HuH-7 (cell line): ENCODE measurements around the gene COPG1.

Source experiments
- DNase-seq: peaks from one replicate; pipeline ENCODE4 v3.0.0; 2011; ENCODE audit warnings: low spot score

The COPG1 gene

DNA sequence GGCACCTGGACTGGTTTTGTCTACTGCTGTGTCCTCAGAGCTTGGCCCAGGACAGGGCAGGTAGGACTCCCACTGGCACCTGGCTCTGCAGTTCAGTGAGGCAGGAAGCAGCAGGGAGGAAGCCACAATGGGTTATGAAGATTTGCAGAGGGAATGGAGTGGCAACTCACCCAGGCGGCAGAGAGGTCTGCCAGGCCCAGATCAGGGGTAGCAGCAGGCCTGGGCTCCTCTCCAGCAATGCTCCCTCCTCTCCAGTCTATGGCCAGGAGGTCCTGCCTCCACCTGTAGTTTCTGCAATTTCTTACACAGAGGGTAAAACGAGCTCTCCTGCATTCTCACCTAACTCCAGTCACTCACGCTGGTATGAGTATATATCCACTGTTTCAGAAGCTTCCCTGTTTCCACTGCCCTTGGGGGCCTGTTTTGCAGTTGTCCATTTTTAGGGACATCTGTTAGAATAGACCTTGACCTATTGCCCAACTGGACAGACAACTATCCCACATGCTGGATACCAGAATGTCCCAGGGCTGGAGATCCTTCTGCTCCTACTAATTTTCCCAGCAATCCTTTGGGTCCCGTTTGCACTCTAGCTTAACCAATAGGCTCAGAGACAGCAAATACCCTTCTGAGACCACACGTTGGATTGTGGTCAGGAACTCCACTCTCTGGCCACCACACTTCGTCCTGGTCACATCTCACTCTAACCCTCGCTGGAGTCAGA is 64.4 kb downstream of the COPG1 start:
- DNase-seq = peak; percentile 64

DNA sequence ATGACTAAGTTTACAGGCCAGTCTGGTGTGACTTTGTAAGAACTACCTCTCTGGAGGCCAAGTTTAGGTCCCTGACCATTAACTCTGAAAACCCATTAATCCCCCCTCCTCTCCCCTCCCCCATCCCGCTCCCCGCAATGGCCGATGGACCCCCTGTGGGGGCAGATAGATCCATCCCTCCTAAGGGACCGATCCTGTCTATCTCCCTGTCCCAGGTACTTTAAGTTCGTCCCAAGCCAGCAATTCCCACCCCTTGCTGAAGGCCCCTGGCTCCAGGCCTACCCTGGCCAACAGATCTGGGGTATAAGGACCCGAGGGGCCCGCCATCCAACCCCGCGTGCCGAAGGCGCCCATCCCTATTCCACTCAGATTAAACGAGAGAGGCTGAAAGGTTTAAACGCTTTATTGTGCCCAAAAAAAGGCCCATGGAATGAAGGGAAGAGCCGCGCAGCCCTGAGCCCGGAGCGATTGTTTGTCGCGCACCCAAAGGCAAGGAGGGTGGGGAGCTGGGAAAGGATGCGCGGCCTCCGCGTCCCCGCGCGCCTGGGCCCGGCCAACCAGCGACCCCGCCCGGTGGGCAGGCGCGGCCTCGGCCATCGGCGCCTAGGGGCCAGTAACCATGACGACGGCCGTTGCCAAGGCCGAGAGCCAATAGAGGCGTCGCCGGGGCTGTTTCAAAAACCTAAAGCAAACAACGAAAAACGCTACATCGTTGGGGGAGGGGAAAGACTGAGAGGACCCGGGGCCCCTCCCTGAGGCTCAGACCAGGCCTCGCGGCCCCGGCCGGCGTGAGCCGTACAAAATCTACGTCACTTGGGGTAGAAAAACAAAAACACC is 65.2 kb downstream of the COPG1 start:
- peak; percentile 92 for DNase-seq

DNA sequence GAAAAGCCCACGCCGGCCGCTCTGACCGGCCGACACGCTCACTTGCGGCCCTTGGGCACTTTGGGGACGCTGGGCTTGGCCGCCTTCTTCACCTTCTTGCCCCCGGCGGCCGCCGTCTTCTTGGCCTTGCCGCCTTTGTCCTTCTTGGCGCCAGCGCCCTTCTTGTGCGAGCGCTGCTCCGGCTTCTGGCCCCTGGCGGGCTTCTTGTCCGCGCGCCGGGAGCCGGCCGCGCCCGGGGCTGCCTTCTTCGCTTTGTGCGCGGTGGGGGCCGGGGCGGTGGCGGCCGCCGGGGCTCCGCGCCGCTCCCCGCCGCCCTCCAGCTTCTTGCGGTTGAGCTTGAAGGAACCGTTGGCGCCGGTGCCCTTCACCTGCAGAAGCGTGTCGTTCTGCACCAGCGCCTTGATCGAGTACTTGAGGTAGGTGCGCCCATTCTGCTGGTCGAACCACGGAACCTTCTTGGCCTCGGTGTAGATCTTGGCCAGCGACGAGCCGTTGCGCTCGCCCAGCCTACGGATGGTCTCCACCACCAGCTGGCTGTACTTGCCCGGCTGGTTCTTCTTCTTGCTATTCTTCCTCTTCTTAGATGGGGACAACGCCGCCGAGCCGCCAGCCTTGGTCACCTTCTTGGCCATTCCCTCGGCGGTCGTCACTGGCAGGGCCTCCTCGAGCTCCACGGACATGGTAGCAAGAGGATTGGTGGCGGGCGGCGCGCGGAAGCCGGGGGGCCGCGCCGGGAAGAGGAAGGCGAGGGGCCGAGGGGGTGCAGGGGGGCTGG is 66.0 kb downstream of the COPG1 start:
- no peak for DNase-seq

GRCh38 chr3:129315998-129316247 is 66.5 kb downstream of the COPG1 start:
- no peak for DNase-seq

DNA sequence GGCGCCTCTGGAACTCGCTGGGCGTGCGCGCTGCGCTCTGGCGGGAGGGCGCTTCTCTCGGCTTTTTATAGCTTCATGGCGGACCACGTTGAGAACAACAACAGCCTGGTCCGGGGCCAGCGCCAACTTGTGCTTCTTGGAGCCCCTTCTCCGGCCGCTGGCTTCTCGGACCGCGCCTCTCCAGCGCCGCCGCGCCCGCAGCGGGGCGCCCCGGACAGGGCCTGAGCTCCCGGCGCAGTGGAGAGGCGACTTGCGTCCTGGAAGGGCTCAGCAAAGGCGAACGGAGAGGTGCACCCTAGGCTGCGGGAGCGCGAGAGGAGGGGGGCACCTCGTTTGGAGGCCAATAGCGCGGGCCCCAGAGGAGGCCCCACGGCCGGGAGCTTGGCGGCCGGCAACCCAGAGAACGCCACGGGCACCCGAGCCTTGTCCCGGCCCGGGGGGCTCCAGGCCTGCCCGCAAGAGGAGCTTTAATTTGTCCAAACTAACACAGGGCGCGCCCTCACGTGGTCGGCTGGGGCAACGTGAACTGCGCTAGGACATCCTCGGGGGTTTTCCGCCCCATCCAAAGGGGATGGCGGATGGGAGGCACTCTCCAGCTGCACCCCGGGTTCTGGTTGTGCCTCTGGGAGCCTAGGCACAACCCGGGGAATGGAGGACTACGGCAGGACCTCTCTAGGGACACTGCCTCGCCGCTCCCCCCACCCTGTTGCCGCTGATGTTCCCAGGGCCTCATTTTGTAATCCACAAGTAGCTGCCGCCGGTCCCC is 67.0 kb downstream of the COPG1 start:
- DNase-seq = peak; percentile 94

DNA sequence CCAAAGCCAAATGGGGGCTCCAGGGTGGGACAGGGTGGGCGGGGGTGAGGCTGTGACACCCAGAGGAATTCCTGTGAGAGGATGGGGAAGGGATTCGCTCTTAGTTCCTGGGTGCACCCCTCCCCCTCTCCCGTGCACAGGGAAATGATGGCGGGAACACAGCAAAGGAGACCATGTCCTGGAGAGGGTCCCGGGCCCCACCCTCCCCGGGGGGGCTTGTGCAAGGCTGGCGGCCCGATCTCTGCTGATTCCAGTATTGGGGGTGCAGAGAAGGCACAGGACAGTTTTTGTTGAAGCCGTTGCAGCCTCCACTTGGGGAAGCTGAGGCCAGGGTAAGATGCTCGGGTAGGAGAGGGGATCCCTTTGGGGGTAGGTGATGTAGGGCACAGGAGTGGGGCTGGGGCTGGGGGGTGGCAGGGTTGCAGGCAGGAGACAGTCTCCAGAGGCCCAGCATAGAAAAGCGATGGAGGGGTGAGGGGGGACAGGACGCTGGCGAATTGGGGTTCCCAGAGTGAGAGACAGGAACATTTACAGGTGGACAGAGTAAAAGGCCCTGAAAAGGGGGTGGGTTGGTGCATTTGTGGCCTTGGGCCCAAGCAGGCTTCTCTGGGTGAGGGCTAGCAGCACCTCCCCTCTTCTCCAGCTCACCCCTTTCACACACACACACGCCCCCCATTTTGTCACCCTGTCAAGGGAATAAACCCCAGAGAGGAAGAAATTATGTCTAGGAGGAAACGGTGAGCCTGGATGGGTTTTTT is 67.8 kb downstream of the COPG1 start:
- no peak for DNase-seq

DNA sequence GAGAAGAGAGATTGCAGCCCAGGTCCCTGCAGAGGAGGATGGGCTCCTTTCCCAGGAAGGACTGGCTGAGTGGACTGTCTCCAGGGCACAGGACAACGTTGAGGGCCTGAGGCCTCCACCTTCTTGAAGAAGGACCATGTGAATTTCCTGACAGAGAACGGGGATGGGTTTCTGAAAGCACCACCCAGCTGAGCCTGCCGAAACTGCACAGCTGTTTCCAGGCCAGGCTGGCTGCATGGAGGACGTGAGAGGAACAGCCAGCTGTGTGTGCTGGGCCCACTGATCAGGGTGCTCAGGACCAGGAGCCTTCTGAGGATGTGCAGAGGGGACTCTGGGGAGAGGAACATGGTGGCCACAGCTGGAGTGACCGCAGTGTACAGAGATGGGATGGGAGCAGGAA is 68.4 kb downstream of the COPG1 start:
- DNase-seq = no peak

DNA sequence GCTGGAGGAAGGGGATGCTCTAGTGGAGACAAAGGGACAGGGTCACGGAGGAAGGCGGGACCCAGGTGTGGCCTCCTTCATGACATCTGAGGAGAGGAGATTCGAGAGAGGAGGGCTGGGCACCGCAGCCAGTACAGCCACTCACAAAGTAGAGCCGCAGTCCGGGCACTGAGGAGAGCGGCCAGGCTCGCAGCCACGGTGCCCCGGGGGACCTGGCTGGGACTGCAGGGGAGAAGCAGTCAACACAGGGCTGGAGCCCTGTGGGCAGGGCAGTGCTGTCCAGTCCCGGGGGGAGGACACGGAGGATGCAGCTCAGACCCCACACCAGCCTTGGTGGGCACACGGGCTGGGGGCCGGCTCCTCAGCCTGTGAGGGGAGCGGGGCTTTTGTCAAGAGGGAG is 69.5 kb downstream of the COPG1 start:
- DNase-seq = no peak

DNA sequence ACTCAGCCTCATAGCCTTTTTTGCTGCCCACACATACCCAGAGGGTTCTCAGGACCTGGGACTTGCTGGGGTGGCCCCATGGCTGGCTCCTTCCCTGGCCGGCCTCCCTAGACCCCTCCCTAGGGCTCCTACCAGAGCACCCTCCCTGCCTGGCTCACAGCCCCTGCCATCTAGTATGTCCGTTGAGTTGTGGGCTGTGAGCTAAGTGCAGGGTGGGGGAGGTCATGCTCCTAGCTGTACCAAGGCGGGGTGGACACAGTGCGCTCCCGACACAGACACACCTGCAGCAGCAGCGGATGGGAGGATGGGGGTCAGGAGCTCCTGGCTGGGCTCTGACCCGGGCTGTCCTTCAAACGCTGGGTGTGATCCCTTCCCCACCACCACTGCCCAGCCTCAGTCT is 70.9 kb downstream of the COPG1 start:
- DNase-seq = no peak

DNA sequence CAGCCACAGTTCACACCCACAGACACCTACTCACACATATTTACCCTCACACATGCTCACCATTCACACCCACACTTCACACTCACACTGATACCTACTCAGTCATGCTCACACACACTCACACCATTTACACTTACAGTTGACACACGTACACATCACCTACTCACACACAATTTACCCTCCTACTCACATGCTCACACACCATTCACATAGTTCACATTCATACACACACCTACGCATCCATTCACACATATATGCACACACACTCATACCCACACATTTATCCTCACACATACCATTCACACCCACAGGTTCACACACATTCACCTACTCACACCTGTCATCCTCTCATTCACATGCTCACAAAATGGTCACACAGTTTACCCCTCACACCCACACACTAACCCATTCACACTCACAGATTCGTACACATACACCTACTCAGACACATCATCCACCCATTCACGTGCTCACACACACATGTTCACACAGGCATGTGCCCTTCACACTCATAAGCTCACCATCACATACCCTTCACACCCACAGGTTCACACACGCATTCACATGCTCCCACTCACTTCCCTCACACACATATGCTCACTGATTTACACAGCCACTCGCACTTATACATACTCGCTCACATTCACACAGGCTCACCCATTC is 71.5 kb downstream of the COPG1 start:
- no peak for DNase-seq

- DNase-seq = no peak
Observed at GRCh38 chr3:129321887-129322286, 72.5 kb downstream of the COPG1 start.

DNA sequence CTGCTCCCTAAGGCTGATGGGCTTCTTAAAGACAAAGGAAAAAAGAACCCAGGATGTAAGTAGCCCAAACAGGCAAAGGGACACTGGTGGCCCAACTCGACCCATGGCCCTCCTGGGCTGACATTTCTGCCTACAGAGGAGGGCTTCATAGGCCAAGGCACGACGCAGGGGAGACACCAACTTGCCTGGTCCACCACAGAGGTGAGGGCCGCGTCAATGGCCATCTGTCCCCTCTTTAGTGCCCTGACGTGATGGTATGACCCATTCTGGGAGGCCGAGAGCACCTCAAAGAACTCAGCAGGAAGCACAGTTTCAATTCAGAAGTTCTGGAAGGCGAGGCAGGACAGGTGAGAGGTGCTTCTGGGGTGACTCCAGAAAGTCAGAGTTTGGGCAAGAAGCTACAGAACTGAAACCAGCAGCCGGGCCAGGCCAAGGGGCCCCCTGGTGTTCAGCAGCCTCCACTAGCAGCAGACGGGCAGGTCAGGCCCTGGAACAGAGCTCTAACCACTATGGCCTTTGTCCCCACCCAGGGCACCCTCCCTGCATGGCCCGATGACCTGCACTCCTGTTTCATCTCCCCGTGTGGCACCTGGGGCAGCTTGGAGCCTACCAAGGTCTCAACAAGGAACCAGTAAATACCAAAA is 74.4 kb downstream of the COPG1 start:
- peak; percentile 79 for DNase-seq

GRCh38 chr3:129324855-129325254 is 75.4 kb downstream of the COPG1 start:
- no peak for DNase-seq

DNA sequence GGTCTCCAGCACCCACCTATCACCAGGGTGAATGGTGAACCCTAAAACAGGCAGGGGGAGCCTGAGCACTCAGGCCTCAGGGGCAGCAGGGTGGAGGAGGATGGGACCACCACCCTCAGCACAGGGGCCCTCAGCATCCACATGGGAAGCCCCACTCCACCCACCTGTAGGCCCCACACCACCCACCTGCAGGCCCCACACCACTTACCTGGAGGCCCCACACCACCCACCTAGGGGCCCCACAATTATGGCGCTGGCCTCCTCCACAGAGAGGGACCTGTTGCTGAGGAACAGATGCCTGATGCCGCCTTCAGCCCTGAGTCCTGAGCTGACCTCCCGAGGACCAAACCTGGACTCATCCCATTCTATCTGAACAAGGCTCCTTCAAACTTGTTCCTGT is 76.0 kb downstream of the COPG1 start:
- DNase-seq = no peak

- DNase-seq = no peak
Observed at GRCh38 chr3:129326138-129326537, 76.7 kb downstream of the COPG1 start.

DNA sequence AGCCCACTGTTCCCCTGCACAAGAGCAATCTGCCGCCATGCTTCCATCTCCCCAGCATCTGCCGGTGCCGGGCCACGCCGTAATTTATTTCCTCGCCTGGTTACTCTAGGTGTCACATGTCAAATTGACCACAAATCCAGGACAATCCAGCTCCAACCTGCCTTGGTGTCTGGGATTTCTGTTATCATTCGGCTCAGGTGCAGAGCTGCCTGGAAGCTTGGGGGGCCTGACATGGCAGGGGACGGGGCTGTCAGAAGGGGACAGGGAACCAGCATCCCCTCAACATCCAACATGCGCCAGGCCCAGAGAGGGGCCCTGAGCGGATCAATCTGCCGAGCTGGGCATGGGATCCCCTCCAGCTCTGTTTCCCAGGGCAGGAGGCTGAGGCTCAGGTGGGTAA is 77.2 kb downstream of the COPG1 start:
- no peak for DNase-seq
